ENCODE data around the gene NXPH3.

GRCh38 chr17:49598918-49599317 is 23.2 kb downstream of the NXPH3 start:
- TF ChIP-seq EZH2phosphoT487 (IDR thresholded peaks at IDR 0.05; ENCODE audit: low read depth) (no peak), CTCF (IDR thresholded peaks at IDR 0.05; ENCODE audit: low read depth, low read length) (no peak)
